HL-60/S4 treated with phorbol 12-myristate 13-acetate at 8.2 ng/mL for 4 days and 3 days (cell line): ENCODE data around the gene KIZ.
"Not testable (repeated sequence)": the region's sequence is repeated elsewhere in the genome, so short reads cannot be mapped to it uniquely, and the experiment has no call there.

Experiments
- in situ Hi-C: fragments of 300-500 bp; cut with MboI; formaldehyde crosslinking; loops from 2 replicates; pipeline ENCODE4 v1.15.0; 2022; ENCODE audit warnings: low sequenced_read_pairs

Gene KIZ

DNA sequence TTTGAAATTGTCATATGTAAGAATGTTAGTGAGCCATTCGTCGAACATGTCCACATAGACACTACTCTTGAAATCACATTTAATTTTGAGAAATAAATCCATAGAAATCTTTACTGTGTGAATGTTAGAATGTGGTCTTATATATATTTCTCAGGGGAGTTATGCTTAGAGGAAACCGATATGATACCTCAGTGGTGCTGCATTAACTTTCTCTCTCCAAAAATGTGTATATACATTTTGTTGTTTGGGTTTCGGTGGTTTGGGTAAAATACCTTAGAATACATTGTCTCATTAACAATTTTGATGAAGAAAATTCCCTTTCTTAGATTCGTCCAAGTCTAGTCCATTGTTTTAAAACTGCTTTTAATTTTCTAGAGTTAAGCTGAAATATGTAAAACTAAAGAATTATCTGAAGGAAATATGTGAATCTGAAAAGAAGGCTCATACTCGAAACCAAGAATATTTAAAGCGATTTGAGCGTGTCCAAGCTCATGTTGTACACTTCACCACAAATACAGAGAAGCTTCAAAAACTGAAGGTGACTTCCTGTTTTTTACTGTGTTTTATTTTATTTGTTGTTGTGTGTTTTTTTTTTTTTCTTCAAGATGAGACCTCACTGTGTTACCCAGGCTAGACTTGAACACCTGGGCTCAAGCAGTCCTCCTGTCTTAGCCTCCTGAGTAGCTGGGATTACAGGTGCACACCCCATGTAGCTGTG lies 10.3 kb downstream of the KIZ start:
- in situ Hi-C loops = no loop called here

DNA sequence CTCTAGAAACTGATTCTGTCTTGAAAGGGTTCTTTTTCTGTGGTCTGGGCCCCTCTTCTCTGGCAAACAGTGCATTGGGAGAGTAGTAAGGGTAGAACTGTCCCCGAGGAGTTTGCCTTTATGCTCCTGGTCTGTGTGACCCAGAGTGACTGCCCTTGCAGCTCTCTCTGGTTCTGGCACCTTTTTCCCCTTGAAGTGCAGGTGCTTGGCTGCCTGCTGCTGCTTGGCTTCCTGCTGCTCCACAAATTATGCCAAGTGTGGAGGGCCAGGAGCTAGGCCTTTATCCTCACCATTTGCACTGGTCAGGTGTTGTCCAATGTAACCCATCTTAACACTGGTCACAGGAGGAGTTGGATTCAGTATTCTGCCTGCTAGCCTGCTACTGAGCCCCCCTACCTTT lies 11.2 kb downstream of the KIZ start:
- in situ Hi-C loops = no loop called here

DNA sequence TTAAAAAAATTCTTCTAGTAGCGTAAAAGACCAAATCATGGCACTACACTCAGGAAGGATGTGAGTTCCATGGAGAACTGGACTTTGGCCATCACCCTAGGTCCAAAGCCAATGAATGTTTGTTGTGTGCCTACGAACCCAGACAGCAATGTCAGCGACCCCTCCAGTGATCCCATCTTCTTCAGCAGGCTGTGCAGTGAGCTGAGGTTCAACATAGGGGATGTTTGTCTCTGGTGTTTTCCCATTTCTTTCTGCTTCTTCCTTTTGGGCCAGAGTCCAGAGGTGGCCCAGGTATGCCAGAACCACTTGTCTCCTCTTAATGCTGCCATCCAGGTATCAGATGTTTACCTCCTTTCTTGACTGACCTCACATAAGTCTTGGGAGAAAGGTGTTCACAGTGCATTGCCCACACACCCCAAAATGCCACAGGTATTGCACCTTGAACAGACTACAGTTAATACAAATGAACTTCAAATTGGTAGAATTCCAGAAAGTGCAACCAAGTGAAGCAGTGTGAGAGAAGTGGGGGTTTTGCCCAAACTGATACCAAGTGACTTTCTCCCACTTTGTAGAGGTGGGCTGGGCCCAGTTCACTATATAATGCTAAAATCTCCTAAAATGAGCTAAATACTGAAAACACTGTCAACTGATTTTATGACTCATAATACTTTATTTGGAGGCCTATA lies 14.1 kb downstream of the KIZ start:
- in situ Hi-C loops = no loop called here

DNA sequence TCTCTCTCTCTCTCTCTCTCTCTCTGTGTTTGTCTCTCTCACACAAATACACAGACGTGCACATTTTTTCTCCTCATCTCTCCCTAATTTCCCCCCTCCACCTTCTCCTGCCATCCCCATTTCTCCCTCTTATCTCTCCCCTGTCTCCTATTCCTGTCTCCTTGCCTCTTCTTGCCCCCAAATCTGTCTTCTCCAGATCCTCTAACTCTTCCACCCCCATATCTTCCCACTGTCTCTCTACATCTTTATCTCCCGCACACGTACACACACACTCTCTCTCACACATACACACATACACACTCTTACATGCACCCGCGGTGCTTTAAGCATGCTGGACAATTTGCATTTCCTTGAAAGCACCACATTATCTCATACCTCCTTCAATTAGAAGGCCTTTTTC lies 15.9 kb downstream of the KIZ start:
- in situ Hi-C loops = no loop called here

DNA sequence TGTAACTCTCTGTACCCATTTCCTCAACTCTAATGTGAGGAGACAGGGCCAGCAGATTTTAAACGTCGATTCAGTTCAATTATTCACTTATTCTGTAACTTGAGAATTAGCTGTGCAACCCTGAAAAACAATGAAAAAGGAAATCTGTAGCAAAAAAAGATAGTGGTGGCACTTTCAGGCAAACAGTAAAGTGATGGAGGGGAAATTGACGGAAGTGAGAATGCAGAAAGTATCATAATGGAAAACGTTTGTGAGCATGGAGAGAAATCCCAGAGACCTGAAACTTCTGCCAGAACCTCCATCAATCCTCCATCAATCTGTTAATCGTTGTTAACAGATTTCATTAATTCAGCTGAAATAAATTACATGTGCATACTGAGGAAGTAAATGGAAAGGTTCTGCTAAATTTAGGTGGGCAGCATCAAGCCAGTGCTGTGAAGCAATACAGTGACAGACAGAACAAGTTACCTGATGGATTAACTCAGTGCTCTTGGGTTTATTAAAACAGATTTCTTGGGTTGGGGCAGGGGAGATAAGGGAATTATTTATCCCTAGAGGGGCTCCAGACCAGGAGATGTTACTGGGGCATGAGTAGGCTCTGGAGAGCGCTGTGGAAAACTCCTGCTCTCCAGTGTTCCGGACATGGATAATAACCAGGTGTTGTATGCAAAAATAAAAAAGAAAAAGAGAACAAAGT lies 17.5 kb downstream of the KIZ start:
- in situ Hi-C loops = no loop called here

DNA sequence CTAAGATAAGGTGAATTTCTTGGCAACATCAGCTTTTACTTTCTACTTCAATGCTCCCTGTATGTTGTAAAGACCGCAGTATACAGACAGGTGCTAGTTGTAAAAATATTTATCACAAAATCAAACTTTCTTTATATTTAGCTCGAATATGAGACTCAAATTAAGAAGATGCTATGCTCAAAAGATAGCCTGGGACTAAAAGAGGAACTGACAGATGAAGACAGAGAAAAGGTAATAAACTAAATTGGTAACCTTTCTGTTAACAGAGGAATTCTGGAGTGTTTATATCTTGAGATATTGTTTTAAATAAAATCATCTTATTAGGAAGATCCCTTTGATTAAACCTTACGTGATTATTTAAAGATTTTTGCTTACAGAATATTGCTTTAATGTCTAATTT lies 19.5 kb downstream of the KIZ start:
- in situ Hi-C loops = no loop called here

DNA sequence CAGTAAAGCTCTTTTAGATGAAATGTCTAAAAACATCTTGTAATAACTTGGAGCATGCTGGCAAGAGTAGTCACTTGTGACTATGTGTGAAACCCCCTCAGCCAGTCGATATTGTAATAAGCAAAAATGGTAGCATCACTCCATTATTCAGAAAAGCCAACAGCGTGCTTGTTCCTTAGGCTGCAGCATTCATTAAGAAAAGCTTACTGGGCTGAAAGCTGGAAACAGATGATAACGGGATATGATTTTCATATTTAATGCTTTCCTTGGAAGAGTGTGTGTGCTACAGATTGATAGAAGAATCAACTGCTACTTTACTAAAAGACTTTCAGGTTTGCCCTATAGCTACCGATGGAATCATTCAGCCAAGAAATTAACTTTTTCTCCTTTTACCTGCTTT lies 20.3 kb downstream of the KIZ start:
- in situ Hi-C loops = no loop called here

DNA sequence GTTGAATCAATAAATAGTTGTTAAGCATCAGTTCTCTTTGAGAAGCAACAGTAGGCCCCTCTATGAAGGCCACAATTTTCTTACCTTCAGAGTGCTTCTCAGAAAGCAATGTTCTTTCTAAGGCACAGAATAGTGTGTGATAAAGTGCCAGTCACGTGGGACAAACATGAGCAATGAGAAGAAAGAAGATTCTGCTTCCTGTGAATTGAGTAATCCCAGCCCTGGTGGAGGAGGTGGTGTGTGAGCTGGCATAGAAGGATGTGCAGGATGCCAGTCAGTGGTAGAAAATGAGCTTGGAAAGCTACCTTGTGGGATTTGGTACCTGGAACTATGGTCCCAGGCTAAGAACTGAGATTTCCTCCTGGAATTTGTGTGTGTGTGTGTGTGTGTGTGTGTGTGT lies 21.7 kb downstream of the KIZ start:
- in situ Hi-C loops = no loop called here

DNA sequence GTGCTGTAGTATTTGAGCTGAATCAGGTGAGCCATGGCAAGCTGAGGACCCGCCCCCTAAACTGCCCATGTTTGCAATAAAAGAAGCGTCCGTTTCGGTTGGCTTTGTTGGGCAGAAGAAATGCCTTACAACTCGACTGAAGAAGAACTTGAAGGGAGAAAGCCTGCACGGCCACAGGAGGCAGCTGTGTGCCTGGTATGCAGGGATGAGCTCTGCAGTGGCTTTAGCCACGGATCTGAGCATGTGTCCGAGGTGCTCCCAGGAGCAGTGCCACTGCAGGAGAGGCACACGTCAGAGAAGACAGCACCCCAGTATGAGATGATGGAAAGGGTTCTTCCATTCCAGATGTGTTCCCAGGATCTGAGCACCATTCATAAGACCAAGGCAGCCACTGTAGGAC lies 23.5 kb downstream of the KIZ start:
- in situ Hi-C loops = no loop called here

DNA sequence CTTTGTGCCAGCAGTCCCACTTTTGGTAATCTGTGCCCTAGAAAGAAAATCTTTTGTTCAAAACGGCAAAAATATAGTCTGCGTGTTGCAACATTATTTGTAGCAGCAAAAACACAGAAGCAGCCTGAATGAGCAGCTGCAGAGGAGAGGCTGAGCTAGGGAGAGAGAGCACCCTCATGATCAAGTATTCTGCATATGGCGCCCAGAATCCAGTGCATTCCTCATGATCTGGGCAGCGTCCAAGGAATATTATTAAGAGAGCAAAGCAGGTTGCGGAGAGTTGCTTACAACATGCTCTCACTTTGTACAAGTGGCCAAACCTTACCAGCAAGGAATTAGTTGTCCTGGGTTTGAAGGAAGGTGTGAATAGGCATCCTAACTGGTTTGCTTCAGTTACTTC lies 25.9 kb downstream of the KIZ start:
- in situ Hi-C loops = no loop called here

DNA sequence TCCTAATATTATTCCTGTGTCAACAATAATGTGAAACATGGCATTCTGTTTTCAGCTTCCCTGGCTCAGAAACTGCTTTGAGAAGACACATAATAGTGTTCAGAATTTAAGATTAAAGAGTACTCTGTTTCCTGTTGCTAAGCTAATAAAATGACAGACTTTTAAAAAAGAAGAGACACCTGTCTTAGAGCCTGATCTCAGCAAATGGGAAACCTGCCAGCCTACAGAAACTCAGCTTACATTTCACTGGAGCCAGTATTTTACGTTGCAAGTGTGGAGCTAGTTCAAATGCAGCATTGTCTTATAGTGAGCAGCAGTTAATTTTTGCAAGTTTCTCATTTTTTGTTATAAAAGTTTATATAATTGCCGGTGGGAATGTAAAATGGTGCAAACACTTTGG lies 28.8 kb downstream of the KIZ start:
- in situ Hi-C loops = no loop called here

DNA sequence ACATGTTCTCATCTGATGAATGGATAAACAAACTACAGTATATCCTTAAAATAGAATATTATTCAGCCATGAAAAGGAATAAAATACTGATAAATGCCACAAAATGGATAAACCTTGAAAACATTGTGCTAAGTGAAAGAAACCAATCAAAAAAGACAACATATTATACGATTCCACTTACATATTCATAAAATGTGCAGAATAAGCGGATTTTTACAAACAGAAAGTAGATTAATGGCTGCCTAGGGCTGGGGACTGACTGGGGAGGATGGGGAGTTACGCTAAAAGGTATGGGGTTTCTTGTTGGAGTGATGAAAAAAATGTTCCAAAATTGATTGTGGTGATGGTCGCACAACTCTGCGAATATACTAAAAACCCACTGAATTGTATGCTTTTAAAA lies 29.4 kb downstream of the KIZ start:
- in situ Hi-C loops = no loop called here

DNA sequence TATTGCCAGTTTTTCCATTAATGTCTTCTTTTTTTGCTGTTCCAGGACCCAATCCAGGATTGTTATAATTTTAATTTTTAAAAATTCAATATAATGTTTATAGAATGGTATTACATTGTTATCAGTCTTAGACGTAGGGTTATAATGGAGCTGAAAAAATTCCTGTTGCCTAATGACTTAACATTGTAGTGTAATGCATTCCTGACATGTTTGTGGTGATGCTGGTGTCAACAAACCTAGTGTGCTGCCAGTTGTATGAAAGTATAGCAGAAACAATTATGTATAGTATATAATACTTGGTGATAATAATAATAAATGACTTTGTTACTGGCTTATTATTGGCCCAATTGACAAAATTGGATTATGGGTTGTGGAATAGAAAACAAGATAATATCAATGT lies 30.4 kb downstream of the KIZ start:
- in situ Hi-C loops = no loop called here

DNA sequence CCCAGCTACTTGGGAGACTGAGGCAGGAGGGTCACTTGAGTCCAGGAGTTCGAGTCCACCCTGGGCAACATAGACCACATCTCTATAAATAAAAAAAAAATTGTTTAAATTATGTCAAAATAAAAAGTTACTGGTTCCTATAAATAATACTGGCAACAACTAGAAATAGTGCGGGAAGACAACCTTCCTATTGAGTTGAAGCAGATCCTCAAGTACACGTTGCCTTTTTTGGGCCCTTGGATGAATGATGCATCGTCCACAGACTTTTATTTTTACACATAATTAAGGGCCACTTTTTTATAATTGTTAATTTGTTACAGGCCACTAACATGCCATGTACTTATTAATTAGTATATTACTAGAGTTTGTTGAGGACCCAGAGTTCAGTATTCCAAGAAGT lies 31.1 kb downstream of the KIZ start:
- in situ Hi-C loops = no loop called here

DNA sequence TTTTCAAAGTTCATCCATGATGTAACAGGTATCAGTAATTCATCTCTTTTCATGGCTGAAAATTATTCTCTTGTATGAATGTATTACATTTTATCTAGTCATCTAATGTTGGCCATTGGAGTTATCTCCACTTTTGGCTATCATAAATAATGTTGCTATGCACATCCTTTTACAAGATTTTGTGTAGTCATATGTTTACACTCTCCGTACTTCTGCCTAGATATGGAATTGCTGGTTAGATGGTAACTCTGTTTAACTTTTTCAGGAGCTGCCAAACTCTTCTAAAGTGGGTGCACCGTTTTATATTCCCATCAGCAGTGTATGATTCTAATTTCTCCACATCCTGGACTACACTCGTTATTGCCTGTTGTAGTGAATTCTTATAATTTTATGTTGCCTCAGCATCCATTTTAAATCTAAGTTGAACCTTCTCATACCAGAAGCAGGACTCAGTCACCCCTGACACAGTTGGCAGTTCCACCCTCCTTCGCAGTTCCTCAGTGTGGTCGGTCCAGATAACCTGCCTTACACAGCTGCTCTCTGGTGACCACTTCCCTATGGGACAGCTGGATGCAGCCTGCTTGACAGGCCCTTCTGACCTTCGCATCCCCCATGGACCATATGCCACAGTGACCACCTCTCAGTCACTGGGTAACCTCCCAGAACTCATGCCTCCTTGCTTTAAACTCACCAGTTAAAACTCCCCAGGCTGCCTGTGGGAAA lies 33.9 kb downstream of the KIZ start:
- in situ Hi-C loops = no loop called here

DNA sequence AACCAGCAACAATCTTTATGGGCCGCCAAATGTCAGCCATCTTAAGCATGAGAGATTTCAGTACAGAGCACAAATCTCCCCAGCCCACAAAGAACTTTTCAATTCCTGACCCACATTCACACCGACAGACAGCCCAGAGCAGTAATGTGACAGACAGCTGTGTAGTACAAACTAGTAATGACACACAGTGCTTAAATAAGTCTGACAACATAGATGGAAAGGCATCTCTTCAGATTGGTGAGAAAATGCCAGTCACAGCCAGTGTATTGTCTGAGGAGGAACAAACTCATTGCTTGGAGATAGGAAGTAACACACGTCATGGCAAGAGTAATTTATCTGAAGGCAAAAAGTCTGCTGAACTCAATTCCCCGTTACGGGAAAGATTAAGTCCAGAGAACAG lies 36.0 kb downstream of the KIZ start:
- in situ Hi-C loops = no loop called here

DNA sequence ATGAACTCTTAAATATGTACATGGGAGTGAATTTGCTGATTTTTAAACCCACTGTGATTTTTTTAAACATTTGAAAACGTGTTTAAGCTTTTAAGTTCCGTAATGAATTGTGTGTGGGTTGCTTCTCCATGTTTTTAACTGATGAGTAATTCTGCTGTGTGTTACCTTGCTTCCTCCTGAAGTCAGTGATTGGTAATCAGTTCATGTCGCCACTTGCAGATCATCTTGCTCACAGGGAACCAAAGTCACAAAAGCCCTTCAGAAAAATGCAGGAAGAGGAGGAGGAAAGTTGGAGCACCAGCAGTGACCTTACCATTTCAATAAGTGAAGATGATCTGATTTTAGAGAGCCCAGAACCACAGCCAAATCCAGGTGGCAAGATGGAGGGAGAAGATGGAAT lies 36.7 kb downstream of the KIZ start:
- in situ Hi-C loops = no loop called here

DNA sequence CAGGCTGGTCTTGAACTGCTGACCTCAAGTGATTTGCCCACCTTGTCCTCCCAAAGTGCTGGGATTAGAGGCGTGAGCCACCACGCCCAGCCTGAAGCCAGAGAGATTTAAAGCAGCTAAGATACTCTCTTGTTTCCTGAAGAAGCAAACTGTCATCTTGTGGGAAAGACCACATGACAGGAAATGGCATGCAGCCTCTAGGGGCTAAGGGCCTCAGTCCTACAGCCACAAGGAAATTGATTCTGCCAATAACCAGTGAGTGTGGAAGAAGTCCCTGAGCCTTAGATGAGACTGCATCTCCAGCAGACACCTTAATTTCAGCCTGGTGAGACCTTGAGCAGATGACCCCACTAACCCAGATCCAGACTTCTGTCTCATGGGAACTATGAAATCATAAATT lies 40.9 kb downstream of the KIZ start:
- in situ Hi-C loops = no loop called here

DNA sequence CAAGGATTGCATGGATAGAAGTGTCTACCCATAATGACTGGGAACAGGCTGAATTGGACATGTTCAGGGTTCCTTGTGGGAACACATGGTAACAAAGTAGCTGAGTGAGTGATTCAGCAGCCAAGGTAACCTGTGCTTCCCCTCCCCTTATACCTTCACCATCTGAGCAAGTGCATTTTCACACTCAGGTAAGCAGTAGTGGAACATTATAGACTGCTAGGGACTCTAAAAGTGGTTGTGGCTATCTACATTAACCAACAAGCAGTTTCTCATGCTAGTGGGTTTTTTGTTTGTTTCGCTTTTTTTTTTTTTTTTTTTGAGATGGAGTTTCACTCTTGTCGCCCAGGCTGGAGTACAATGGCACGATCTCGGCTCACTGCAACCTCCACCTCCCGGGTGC lies 41.4 kb downstream of the KIZ start:
- in situ Hi-C loops = no loop called here

DNA sequence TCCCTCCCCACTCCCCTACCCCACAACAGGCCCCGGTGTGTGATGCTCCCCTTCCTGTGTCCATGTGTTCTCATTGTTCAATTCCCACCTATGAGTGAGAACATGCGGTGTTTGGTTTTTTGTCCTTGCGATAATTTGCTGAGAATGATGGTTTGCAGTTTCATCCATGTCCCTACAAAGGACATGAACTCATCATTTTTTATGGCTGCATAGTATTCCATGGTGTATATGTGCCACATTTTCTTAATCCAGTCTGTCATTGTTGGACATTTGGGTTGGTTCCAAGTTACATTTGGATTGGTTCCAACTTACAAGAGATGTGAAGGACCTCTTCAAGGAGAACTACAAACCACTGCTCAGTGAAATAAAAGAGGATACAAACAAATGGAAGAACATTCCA lies 42.2 kb downstream of the KIZ start:
- in situ Hi-C loops = not testable (repeated sequence)

DNA sequence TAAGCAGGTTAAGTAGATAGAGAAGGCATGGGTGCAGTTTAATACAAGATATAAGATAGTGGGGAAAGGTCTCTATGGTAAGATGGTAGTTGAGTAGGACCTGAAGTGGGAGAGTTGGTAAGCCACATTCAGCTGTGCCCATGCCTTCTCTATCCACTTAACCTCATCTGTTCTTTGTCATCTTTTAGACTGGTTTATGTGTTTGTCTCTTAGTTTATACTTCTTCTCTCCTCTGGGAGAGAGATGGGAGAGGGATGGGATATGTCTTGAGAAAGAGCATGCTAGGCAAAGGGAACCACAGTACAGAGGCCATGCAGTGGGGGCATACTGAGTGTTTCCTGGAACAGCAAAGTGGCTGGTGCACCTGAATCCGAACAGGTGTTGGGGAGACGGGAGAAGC lies 46.7 kb downstream of the KIZ start:
- in situ Hi-C loops = no loop called here

DNA sequence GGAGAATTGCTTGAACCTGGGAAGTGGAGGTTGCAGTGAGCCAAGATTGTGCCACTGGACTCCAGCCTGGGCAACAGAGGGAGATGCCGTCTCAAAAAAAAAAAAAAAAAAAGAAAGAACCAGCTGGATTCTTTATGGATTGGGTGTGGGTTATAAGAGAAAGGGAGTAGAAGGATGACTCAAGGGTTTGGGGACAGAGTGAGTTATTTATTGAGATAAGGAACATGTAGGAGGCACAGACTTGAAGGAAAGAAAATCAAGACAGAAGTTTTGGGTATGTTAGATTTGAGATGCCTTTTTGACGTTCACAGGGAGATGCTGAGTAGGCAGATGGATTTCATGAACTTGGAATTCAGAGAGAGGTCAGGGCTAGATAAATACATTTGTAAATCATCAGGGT lies 47.6 kb downstream of the KIZ start:
- in situ Hi-C loops = no loop called here
